ENCODE results near the gene MTX2. TPM values are rescaled to one million over a fixed set of nuclear protein-coding genes. Genes with fewer than 3 reads are reported as not detected.

Gene MTX2
- total RNA-seq (10 to 100 TPM; 11.8 to 12.1 TPM), polyA plus RNA-seq (10 to 100 TPM; 13.3 to 23.5 TPM)

DNA sequence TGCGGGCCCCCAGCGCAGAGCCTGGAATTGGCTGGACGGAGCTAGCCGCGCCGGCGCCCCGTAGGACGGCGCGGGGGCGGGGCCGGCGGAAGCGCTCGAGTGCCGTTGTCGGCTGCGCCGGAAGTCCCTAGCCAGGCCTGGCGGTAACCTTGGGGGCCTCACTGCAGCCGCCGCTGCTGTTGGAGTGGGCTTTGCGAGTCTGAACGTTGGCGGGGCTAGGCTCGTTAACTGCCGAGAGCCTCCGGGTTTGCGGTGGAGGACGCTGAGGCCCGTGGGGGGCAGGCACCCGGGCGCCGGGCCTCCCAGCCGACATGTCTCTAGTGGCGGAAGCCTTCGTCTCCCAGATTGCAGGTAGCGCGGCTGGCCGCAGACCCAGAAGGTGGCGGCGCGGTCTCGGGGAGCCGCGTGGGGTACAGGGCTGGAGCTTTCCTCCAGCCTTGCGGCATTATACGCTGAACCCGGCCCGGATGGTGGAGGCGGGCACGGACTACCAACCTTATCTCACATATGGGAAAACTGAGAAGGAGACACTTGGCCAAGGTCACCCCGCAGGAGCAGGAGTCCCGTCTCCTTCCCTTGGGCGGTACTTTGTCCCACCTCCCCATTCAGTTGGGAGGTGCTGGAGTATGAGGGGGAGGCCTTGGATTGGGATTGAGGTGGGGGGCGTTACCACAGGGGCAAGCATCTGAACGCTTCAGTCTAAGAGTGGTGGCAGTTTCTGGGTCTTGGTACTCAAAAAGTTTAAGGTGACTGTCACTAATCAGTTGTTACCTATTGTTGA is at the start of gene MTX2:
Gene MTX2, plus strand, starts transcription at position 124 of the 781 bp plus-strand sequence. Its CDS starts 188 bp downstream, at position 312.
- TF ChIP-seq SP1 (IDR thresholded peaks at IDR 0.05) = peak; percentile 13
- peak; percentile 66 to 92 for TF ChIP-seq GABPA (IDR thresholded peaks at IDR 0.05 in 1 of 2, conservative IDR thresholded peaks at IDR 0.05 in 1 of 2)
- peak in 1 of 2 donors; percentile 46 for TF ChIP-seq EGR1 (IDR thresholded peaks at IDR 0.05; ENCODE audit: low read depth in 2 of 2)
- no peak for TF ChIP-seq HNF4G (IDR thresholded peaks at IDR 0.05)
- TF ChIP-seq RAD21 (IDR thresholded peaks at IDR 0.05) = no peak
- TF ChIP-seq YY1 (IDR thresholded peaks at IDR 0.05) = peak; percentile 80
- no peaks in the 10 kb centered on the region for H3K27me3 ChIP-seq (ENCODE audit: control insufficient read depth in 4 of 4, insufficient read depth in 4 of 4, low read length in 3 of 4)
- H3K36me3 ChIP-seq (ENCODE audit: control insufficient read depth in 4 of 4, insufficient read depth in 3 of 4, low read depth in 1 of 4, low read length in 3 of 4) = no peaks in the 10 kb centered on the region
- H3K27ac ChIP-seq (ENCODE audit: low read depth in 1 of 2, low read length in 2 of 2) = peak within 1 kb of the TSS; percentile 64 to 78
- DNase-seq (ENCODE audit: low spot score) = peak; percentile 78
- H3K4me1 ChIP-seq (ENCODE audit: control insufficient read depth in 4 of 4, insufficient read depth in 4 of 4, low read length in 3 of 4) = peaks cover 0 to 9% (median 3%) of the 10 kb centered on the region in 4 donors
- H3K9me3 ChIP-seq (ENCODE audit: control insufficient read depth in 4 of 4, low read length in 3 of 4) = no peaks in the 10 kb centered on the region
- peak within 1 kb of the TSS; percentile 84 to 99 (median 91) for H3K4me3 ChIP-seq (ENCODE audit: low read depth in 1 of 3, low read length in 3 of 3)
- H3K9ac ChIP-seq (ENCODE audit: low read depth in 1 of 2, low read length in 2 of 2) = peak within 1 kb of the TSS; percentile 34 to 82
- under 1% methylated on average over 58 of the region's 58 CpGs for WGBS

DNA sequence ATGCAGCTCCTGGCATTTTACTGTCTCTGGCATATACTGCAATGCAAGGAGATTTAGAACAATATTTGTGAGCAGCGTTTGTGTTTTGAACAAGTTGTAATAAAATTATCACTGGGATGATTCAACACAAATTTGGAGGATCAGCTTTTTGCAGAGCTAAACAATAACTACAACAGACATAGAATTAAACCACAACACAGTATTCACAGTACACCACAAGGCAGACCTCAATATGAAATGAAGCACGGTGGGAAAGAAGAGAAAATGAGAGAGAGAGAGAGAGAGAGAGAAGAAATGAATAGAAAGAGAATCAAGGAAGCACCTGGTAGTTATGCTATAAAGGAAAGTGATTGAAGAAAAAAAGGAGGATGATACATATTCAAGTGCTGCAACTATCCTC is 41.4 kb upstream of the MTX2 start:
- no peak overlapping the region for H3K4me3 ChIP-seq (ENCODE audit: low read depth in 1 of 3, low read length in 3 of 3)
- H3K9ac ChIP-seq (ENCODE audit: low read depth in 1 of 2, low read length in 2 of 2) = no peak overlapping the region
- no peak overlapping the region for H3K27ac ChIP-seq (ENCODE audit: low read depth in 1 of 2, low read length in 2 of 2)
- H3K4me1 ChIP-seq (ENCODE audit: control insufficient read depth in 4 of 4, insufficient read depth in 4 of 4, low read length in 3 of 4) = no peaks in the 10 kb centered on the region
- DNase-seq (ENCODE audit: low spot score) = no peak
- H3K36me3 ChIP-seq (ENCODE audit: control insufficient read depth in 4 of 4, insufficient read depth in 3 of 4, low read depth in 1 of 4, low read length in 3 of 4) = no peaks in the 10 kb centered on the region
- peaks cover 2 to 14% (median 4%) of the 10 kb centered on the region in 4 donors for H3K27me3 ChIP-seq (ENCODE audit: control insufficient read depth in 4 of 4, insufficient read depth in 4 of 4, low read length in 3 of 4)
- TF ChIP-seq NR2F2 (IDR thresholded peaks at IDR 0.05) = no peak
- no peak for TF ChIP-seq TAF1 (conservative IDR thresholded peaks at IDR 0.05)
- TF ChIP-seq FOXA2 (IDR thresholded peaks at IDR 0.05) = no peak
- no peak for TF ChIP-seq RAD21 (IDR thresholded peaks at IDR 0.05)
- no peak for TF ChIP-seq YY1 (IDR thresholded peaks at IDR 0.05)
- no peak for TF ChIP-seq FOXA1 (IDR thresholded peaks at IDR 0.05)
- no peak for TF ChIP-seq JUND (IDR thresholded peaks at IDR 0.05)
- no peak for TF ChIP-seq CTCF (IDR thresholded peaks at IDR 0.05; ENCODE audit: low read depth, low read length, missing input control)
- WGBS = 77% methylated on average over 2 of the region's 2 CpGs
- H3K9me3 ChIP-seq (ENCODE audit: control insufficient read depth in 4 of 4, low read length in 3 of 4) = peaks cover 0 to 1% (median 0%) of the 10 kb centered on the region in 4 donors

- H3K27me3 ChIP-seq (ENCODE audit: control insufficient read depth in 4 of 4, insufficient read depth in 4 of 4, low read length in 3 of 4) = peaks cover 0 to 2% (median 0%) of the 10 kb centered on the region in 4 donors
- H3K27ac ChIP-seq (ENCODE audit: low read depth in 1 of 2, low read length in 2 of 2) = no peak overlapping the region
- H3K36me3 ChIP-seq (ENCODE audit: control insufficient read depth in 4 of 4, insufficient read depth in 3 of 4, low read depth in 1 of 4, low read length in 3 of 4) = no peaks in the 10 kb centered on the region
- H3K4me1 ChIP-seq (ENCODE audit: control insufficient read depth in 4 of 4, insufficient read depth in 4 of 4, low read length in 3 of 4) = no peaks in the 10 kb centered on the region
- no peak overlapping the region for H3K9ac ChIP-seq (ENCODE audit: low read depth in 1 of 2, low read length in 2 of 2)
- no peak overlapping the region for H3K4me3 ChIP-seq (ENCODE audit: low read depth in 1 of 3, low read length in 3 of 3)
- 70% methylated on average over 2 of the region's 2 CpGs for WGBS
- TF ChIP-seq SP1 (IDR thresholded peaks at IDR 0.05) = no peak
- TF ChIP-seq NR2F2 (IDR thresholded peaks at IDR 0.05) = no peak
- no peak for TF ChIP-seq RAD21 (IDR thresholded peaks at IDR 0.05)
- no peak for TF ChIP-seq ZBTB33 (IDR thresholded peaks at IDR 0.05)
- no peak for TF ChIP-seq TAF1 (conservative IDR thresholded peaks at IDR 0.05)
- TF ChIP-seq RXRA (IDR thresholded peaks at IDR 0.05) = no peak
- no peak for TF ChIP-seq CTCF (IDR thresholded peaks at IDR 0.05; ENCODE audit: low read depth, low read length, missing input control)
- no peak for TF ChIP-seq GABPA (IDR thresholded peaks at IDR 0.05 in 1 of 2, conservative IDR thresholded peaks at IDR 0.05 in 1 of 2)
- no peaks in the 10 kb centered on the region for H3K9me3 ChIP-seq (ENCODE audit: control insufficient read depth in 4 of 4, low read length in 3 of 4)
- no peak for DNase-seq (ENCODE audit: low spot score)
Measured at GRCh38 chr2:176234156-176234555, 35.1 kb upstream of the MTX2 start.

Data from liver (tissue), 9 donors.